HepG2 (cell line): ENCODE results near the gene MTHFSD. TPM values are rescaled to one million over a fixed set of nuclear protein-coding genes. Genes with fewer than 3 reads are reported as not detected.
A peak's percentile ranks its signal among the peaks of the same experiment; 100 is the strongest.

Experiments used
- ATAC-seq: fragments of 200-7000 bp; cut with Tn5 transposase; 3 replicates; pipeline ENCODE4 v1.9.1; 2020; ENCODE audit warnings: mild to moderate bottlenecking, moderate library complexity
- BruUV-seq: library from RNA; stranded (reverse); fragments of 400-500 nt; replicated peaks from 2 replicates; lab custom pipeline; 2021; lab: Mats Ljungman, UMichigan
- CTCF ChIA-PET: fragments of 300-600 bp; formaldehyde crosslinking; extraction: SDS; loops from one replicate; lab custom pipeline; 2021; ENCODE audit warnings: low total read pairs, inconsistent platforms, low intra/inter-chr PET ratio; lab: Yijun Ruan, JAX
- POLR2A ChIA-PET: fragments of 350-600 bp; sonication (Branson Sonifier 250); formaldehyde crosslinking; loops from one replicate; lab custom pipeline; 2020; ENCODE audit warnings: antibody characterized with exemption, inconsistent platforms; lab: Yijun Ruan, JAX
- DNase-seq: peaks from one replicate; pipeline ENCODE4 v3.0.0-alpha.2; 2015; ENCODE audit warnings: low spot score
- FAIRE-seq: peaks from 3 replicates; lab custom pipeline; 2011; peaks lifted over from hg19 to GRCh38; lab: Jason Lieb, UNC
- H2AFZ ChIP-seq: one replicate; pipeline ENCODE4 v1.6.1; 2011; ENCODE audit warnings: low read length, inconsistent platforms
- H3K27ac ChIP-seq: fragments of 300-600 bp; 3 replicates; pipeline ENCODE4 v1.8.0; 2011; ENCODE audit warnings: mixed run types, mild to moderate bottlenecking, mixed read lengths, low read length, inconsistent platforms; ENCODE audit not compliant: insufficient read depth; ENCODE audit errors: extremely low read length
- H3K27me3 ChIP-seq, 2 experiments: fragments of 200-600 bp in 1 of 2; 2 replicates in 1 of 2; 3 replicates in 1 of 2; pipeline versions ENCODE4 v1.6.0 to v1.8.0; 2011; ENCODE audit warnings: low read length in 2 of 2, mild to moderate bottlenecking in 2 of 2, moderate library complexity in 2 of 2, inconsistent platforms in 1 of 2; ENCODE audit not compliant: insufficient read depth in 2 of 2, control insufficient read depth in 1 of 2
- H3K36me3 ChIP-seq, 2 experiments: fragments of 200-600 bp in 1 of 2; replicated peaks in 1 of 2; 2 replicates in 1 of 2; 3 replicates in 1 of 2; pipeline versions ENCODE4 v1.5.1 to v1.8.0; 2011; ENCODE audit warnings: low read length in 2 of 2, inconsistent platforms in 1 of 2; ENCODE audit not compliant: insufficient read depth in 2 of 2, control insufficient read depth in 1 of 2
- H3K4me1 ChIP-seq: 2 replicates; pipeline ENCODE4 v1.5.1; 2012; ENCODE audit warnings: low read length, inconsistent platforms; ENCODE audit not compliant: insufficient read depth
- H3K4me2 ChIP-seq: 2 replicates; pipeline ENCODE4 v1.6.0; 2011; ENCODE audit warnings: low read depth, low read length, inconsistent platforms
- H3K4me3 ChIP-seq, 3 experiments: fragments of 200-600 bp in 1 of 3; sonication (generic), shearing (Covaris generic) in 1 of 3; replicated peaks in 1 of 3; 2 replicates each; pipeline ENCODE4 v1.5.1; 2011 to 2016; ENCODE audit warnings: low read length in 3 of 3, inconsistent platforms in 2 of 3, low read depth in 2 of 3, mild to moderate bottlenecking in 2 of 3, control low read depth in 1 of 3, mixed read lengths in 1 of 3; ENCODE audit not compliant: insufficient read depth in 1 of 3
- H3K79me2 ChIP-seq: one replicate; pipeline ENCODE4 v1.6.1; 2011; ENCODE audit warnings: low read length, inconsistent platforms; ENCODE audit not compliant: insufficient read depth
- H3K9ac ChIP-seq: 2 replicates; pipeline ENCODE4 v1.6.0; 2011; ENCODE audit warnings: mild to moderate bottlenecking, low read depth, low read length, inconsistent platforms; ENCODE audit not compliant: insufficient read depth
- H3K9me3 ChIP-seq: 2 replicates; pipeline ENCODE4 v1.5.1; 2012; ENCODE audit warnings: mild to moderate bottlenecking, low read length
- H4K20me1 ChIP-seq: 2 replicates; pipeline ENCODE4 v1.6.0; 2011; ENCODE audit warnings: inconsistent platforms, mild to moderate bottlenecking, low read length, moderate library complexity; ENCODE audit not compliant: insufficient read depth
- EZH2 ChIP-seq: conservative IDR thresholded peaks from 2 replicates; pipeline ENCODE4 v1.6.1; 2012; ENCODE audit warnings: mild to moderate bottlenecking, low read depth, low read length, moderate library complexity
- ZNF552 ChIP-seq: sonication (generic); formaldehyde crosslinking; IDR thresholded peaks from 2 replicates; pipeline ENCODE4 v1.9.0; 2022; ENCODE audit warnings: missing genetic modification reagents, mild to moderate bottlenecking, borderline replicate concordance
- WGBS: methylation state at CpG from one replicate; pipeline ENCODE4 v1.1.6; 2017; ENCODE audit warnings: low lambda C conversion rate; 5-methylcytosine and 5-hydroxymethylcytosine counted together
- in situ Hi-C: cut with HindIII; loops from 2 replicates; pipeline ENCODE4 v1.10.0; 2017; ENCODE audit warnings: low pct_unique_long_range_greater_than_20kb; ENCODE audit not compliant: extremely low pct_ligation_motif_present
- intact Hi-C: fragments of 100-400 bp; cut with micrococcal nuclease; formaldehyde crosslinking; loops from one replicate; pipeline ENCODE4 v1.10.0; 2022; ENCODE audit not compliant: unreplicated experiment
- polyA plus RNA-seq, 8 experiments: library from polyadenylated mRNA; depleted of rRNA in 3 of 8; stranded (reverse) in 7 of 8; unstranded in 1 of 8; fragments of >200 nt; fragmentation: Illumina TruSeq in 4 of 8; extraction: Trizol in 4 of 8; gene quantifications; 2 replicates each; pipeline versions ENCODE4 v1.2.1 to v1.2.3, GENCODE V29; 2011 to 2016; ENCODE audit warnings: low read depth in 4 of 8, missing spikeins in 1 of 8, mixed read lengths in 1 of 8; ENCODE audit not compliant: insufficient read depth in 1 of 8
- total RNA-seq, 5 experiments: library from RNA; depleted of rRNA; stranded (reverse); fragments of >200 nt; fragmentation: Illumina TruSeq; extraction: Trizol; gene quantifications; 2 replicates each; pipeline ENCODE4 v1.2.3, GENCODE V29; 2016; ENCODE audit warnings: low read depth in 1 of 5
- TF ChIP-seq, protein P1 (sequence below): sonication (generic); formaldehyde crosslinking; IDR thresholded peaks from 2 replicates; pipeline ENCODE4 v1.4.0; 2020; ENCODE audit warnings: missing genetic modification reagents
- TF ChIP-seq, protein P2 (sequence below): IDR thresholded peaks from 2 replicates; pipeline ENCODE4 v1.6.1; 2016; ENCODE audit warnings: low read depth, control low read depth

Gene MTHFSD
- total and polyA plus RNA-seq, 2 of the 13 experiments (the other 11 are each of a cell fraction or from before 2014, with no cell fraction given), result 14.2 to 16.3 TPM

DNA sequence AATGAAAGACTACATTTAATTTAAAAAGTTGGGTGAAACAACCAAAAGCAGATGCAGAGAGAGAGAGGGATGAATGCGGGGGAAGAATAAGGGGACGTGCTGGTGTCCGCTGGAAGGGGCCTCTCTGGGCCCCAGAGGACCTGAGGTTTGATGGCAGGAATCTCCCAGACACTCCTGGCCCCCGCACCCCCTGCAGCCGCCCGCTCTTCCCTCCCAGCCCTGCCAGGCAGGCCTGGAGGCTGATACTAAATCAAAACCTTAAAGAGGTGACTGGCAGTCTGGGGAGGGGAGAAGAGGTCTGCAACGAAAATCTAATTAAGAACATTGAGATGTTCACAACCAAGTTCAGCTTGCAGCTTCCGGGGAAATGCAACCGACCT is 25.7 kb upstream of the MTHFSD start (continued):
- TF ChIP-seq, protein P1, sequence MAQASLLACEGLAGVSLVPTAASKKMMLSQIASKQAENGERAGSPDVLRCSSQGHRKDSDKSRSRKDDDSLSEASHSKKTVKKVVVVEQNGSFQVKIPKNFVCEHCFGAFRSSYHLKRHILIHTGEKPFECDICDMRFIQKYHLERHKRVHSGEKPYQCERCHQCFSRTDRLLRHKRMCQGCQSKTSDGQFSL (CRISPR knock-in tag), result no peak
- TF ChIP-seq, protein P2, sequence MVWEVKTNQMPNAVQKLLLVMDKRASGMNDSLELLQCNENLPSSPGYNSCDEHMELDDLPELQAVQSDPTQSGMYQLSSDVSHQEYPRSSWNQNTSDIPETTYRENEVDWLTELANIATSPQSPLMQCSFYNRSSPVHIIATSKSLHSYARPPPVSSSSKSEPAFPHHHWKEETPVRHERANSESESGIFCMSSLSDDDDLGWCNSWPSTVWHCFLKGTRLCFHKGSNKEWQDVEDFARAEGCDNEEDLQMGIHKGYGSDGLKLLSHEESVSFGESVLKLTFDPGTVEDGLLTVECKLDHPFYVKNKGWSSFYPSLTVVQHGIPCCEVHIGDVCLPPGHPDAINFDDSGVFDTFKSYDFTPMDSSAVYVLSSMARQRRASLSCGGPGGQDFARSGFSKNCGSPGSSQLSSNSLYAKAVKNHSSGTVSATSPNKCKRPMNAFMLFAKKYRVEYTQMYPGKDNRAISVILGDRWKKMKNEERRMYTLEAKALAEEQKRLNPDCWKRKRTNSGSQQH (CRISPR knock-in tag), result no peak

GRCh38 chr16:86580063-86580790 is 25.2 kb upstream of the MTHFSD start:
- POLR2A ChIA-PET, result no interaction called here
- ATAC-seq (no peak), DNase-seq (no peak), FAIRE-seq (no peak)
- Histone ChIP-seq H3K9ac (no peak overlapping the region), H3K27me3 (peaks cover 4 to 72% of the 10 kb centered on the region in 2 experiments), H3K79me2 (no peaks in the 10 kb centered on the region), H4K20me1 (peaks cover 2% of the 10 kb centered on the region; the same call in 1 of the 2 replicates), H3K4me3 (no peak overlapping the region), H3K4me1 (peaks cover 9% of the 10 kb centered on the region), H2AFZ (no peak overlapping the region), H3K27ac (no peak overlapping the region), H3K36me3 (no peaks in the 10 kb centered on the region), H3K4me2 (no peak overlapping the region), H3K9me3 (no peaks in the 10 kb centered on the region)
- in situ Hi-C loops (no loop called here), intact Hi-C loops (loop anchor here (10.0 kb wide), 1 partner anchor 275 kb away; no protein-coding TSS in a partner anchor)
- CTCF ChIA-PET, result no interaction called here
- BruUV-seq, result no TSS peak
- 21% methylated on average over 19 of the region's 19 CpGs for WGBS
- TF ChIP-seq ZNF552, result no peak
- 0 out of 2 replicates have a peak, but pooled peaks have one; percentile 29 for TF ChIP-seq EZH2
